ENCODE data around the gene RUVBL1.

DNA sequence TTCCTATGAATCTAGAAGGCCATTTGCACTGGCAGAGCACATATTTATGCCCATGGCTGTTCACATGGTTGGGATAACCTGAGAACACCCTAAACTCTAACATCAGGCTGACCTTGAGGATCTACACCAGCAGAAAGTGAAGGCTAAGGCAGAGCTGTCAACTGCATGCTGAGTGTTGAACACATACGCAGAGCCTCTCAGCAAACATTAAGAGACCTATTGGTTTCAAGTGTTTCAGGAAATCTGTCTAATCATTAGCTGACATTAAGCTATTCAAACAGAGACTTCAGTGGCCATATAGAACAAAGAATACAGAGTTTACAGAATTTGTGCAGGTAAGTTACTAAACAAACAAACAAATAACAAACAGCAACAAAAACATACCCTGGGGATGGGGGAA, 87.5 kb downstream of the RUVBL1 start:
- TF ChIP-seq, protein P1, sequence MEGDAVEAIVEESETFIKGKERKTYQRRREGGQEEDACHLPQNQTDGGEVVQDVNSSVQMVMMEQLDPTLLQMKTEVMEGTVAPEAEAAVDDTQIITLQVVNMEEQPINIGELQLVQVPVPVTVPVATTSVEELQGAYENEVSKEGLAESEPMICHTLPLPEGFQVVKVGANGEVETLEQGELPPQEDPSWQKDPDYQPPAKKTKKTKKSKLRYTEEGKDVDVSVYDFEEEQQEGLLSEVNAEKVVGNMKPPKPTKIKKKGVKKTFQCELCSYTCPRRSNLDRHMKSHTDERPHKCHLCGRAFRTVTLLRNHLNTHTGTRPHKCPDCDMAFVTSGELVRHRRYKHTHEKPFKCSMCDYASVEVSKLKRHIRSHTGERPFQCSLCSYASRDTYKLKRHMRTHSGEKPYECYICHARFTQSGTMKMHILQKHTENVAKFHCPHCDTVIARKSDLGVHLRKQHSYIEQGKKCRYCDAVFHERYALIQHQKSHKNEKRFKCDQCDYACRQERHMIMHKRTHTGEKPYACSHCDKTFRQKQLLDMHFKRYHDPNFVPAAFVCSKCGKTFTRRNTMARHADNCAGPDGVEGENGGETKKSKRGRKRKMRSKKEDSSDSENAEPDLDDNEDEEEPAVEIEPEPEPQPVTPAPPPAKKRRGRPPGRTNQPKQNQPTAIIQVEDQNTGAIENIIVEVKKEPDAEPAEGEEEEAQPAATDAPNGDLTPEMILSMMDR (IDR thresholded peaks at IDR 0.05): no peak
- no peak for TF ChIP-seq EP300 (IDR thresholded peaks at IDR 0.05)
- no peak for TF ChIP-seq POLR2AphosphoS5 (IDR thresholded peaks at IDR 0.05)

Measured in stomach (tissue), 4 donors.